Liver (tissue), 9 donors: ENCODE measurements around the gene TMEM266. TPM values are rescaled to one million over a fixed set of nuclear protein-coding genes. Genes with fewer than 3 reads are reported as not detected.

ENCODE experiments used
- DNase-seq: peaks from one replicate; pipeline ENCODE4 v3.0.0-alpha.2; 2017; ENCODE audit warnings: low spot score
- H3K27ac ChIP-seq, 2 donors: one replicate each; pipeline ENCODE4 v1.7.0; 2013; ENCODE audit warnings: inconsistent platforms in 2 of 2, low read length in 2 of 2, control low read depth in 1 of 2, low read depth in 1 of 2, mild to moderate bottlenecking in 1 of 2
- H3K27me3 ChIP-seq, 4 donors: one replicate each; pipeline versions ENCODE4 v1.6.1 to v1.7.0; 2013; ENCODE audit warnings: low read length in 3 of 4, inconsistent platforms in 1 of 4, mild to moderate bottlenecking in 1 of 4, moderate library complexity in 1 of 4; ENCODE audit not compliant: control insufficient read depth in 4 of 4, insufficient read depth in 4 of 4
- H3K36me3 ChIP-seq, 4 donors: one replicate each; pipeline versions ENCODE4 v1.6.1 to v1.7.0; 2013; ENCODE audit warnings: low read length in 3 of 4, mild to moderate bottlenecking in 3 of 4, low read depth in 1 of 4, moderate library complexity in 1 of 4; ENCODE audit not compliant: control insufficient read depth in 4 of 4, insufficient read depth in 3 of 4
- H3K4me1 ChIP-seq, 4 donors: one replicate each; pipeline versions ENCODE4 v1.6.1 to v1.7.0; 2013; ENCODE audit warnings: low read length in 3 of 4, mild to moderate bottlenecking in 3 of 4, moderate library complexity in 1 of 4; ENCODE audit not compliant: control insufficient read depth in 4 of 4, insufficient read depth in 4 of 4
- H3K4me3 ChIP-seq, 3 donors: one replicate each; pipeline versions ENCODE4 v1.6.1 to v1.7.0; 2013; ENCODE audit warnings: low read length in 3 of 3, control low read depth in 1 of 3, low read depth in 1 of 3, mild to moderate bottlenecking in 1 of 3
- H3K9ac ChIP-seq, 2 donors: one replicate each; pipeline ENCODE4 v1.7.0; 2013; ENCODE audit warnings: low read length in 2 of 2, mild to moderate bottlenecking in 2 of 2, moderate library complexity in 2 of 2, control low read depth in 1 of 2, low read depth in 1 of 2
- H3K9me3 ChIP-seq, 4 donors: one replicate each; pipeline versions ENCODE4 v1.6.1 to v1.7.0; 2013; ENCODE audit warnings: low read length in 3 of 4; ENCODE audit not compliant: control insufficient read depth in 4 of 4
- EGR1 ChIP-seq, 2 donors: IDR thresholded peaks; 2 replicates each; pipeline ENCODE4 v1.6.1; 2016 to 2018; ENCODE audit warnings: antibody characterized with exemption in 2 of 2, low read depth in 2 of 2
- FOXA1 ChIP-seq: IDR thresholded peaks from 2 replicates; pipeline ENCODE4 v1.6.1; 2016; ENCODE audit warnings: antibody characterized with exemption
- FOXA2 ChIP-seq: IDR thresholded peaks from 2 replicates; pipeline ENCODE4 v1.6.1; 2016; ENCODE audit warnings: antibody characterized with exemption
- GABPA ChIP-seq, 2 donors: IDR thresholded peaks in 1 of 2; conservative IDR thresholded peaks in 1 of 2; 2 replicates each; pipeline ENCODE4 v1.6.1; 2016; ENCODE audit warnings: antibody characterized with exemption in 2 of 2, mild to moderate bottlenecking in 1 of 2, moderate library complexity in 1 of 2
- HNF4G ChIP-seq: IDR thresholded peaks from 2 replicates; pipeline ENCODE4 v1.6.1; 2016; ENCODE audit warnings: antibody characterized with exemption
- RAD21 ChIP-seq, 2 donors: IDR thresholded peaks; 2 replicates each; pipeline ENCODE4 v1.6.1; 2016; ENCODE audit warnings: antibody characterized with exemption in 2 of 2, mild to moderate bottlenecking in 2 of 2
- RXRA ChIP-seq, 2 donors: IDR thresholded peaks; 2 replicates each; pipeline ENCODE4 v1.6.1; 2017 to 2018; ENCODE audit warnings: antibody characterized with exemption in 2 of 2, mild to moderate bottlenecking in 1 of 2
- SP1 ChIP-seq: IDR thresholded peaks from 2 replicates; pipeline ENCODE4 v1.6.1; 2018; ENCODE audit warnings: antibody characterized with exemption, mild to moderate bottlenecking
- YY1 ChIP-seq: IDR thresholded peaks from 2 replicates; pipeline ENCODE4 v1.6.1; 2016; ENCODE audit warnings: antibody characterized with exemption, mild to moderate bottlenecking
- WGBS: extraction: QIAGEN DNeasy Blood & Tissue Kit; methylation state at CpG from one replicate; pipeline ENCODE4 v1.1.7; 2013; 5-methylcytosine and 5-hydroxymethylcytosine counted together
- polyA plus RNA-seq, 2 donors: library from polyadenylated mRNA; stranded (reverse) in 1 of 2; unstranded in 1 of 2; fragments of 200-250 nt in 1 of 2; fragments of >200 nt in 1 of 2; fragmentation: Nextera tagmentation in 1 of 2; extraction: Ambion mirVana in 1 of 2; gene quantifications; one replicate each; pipeline versions ENCODE4 v1.2.1 to v1.2.3, GENCODE V29; 2013 to 2015
- total RNA-seq, 2 donors: library from RNA; depleted of rRNA; stranded (reverse); fragments of >200 nt; gene quantifications; one replicate each; pipeline ENCODE4 v1.2.3, GENCODE V29; 2014
- TF ChIP-seq, protein P1 (sequence below): fragments of 150-350 bp; IDR thresholded peaks from 2 replicates; pipeline ENCODE4 v1.5.1; 2017; ENCODE audit warnings: improper control_type of control experiment, low read depth, low read length; ENCODE audit not compliant: missing input control
- TF ChIP-seq, protein P2 (sequence below): IDR thresholded peaks from 2 replicates; pipeline ENCODE4 v1.6.1; 2016; ENCODE audit warnings: antibody characterized with exemption
- donor health status: healthy.
- donor health status: healthy.
- donor health status: healthy.
- donor health status: healthy.
- donor health status: healthy.

TMEM266 gene
- total and polyA plus RNA-seq, 4 donors: 0.25 to 1.3 TPM; not detected in 2

DNA sequence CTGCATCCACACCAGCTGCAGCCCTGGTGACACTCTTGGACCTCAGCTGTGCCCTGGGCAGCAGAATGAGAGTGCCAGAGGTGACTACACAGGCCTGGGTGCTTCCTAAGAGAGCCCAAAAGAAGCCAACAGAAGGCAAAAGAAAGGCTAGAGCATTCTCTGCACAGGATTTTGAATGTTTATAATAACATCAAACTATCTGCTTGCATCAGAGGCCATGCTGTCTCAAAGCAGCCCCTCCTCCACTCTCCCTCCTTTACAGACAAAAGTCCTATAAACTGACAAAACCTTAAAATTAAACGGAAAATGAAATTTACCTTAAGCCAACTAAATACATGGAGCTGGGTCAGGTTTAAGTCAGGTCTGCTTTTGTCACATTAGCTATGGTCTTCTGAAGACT lies 155.8 kb downstream of the TMEM266 start (continued):
- TF ChIP-seq, protein P1, sequence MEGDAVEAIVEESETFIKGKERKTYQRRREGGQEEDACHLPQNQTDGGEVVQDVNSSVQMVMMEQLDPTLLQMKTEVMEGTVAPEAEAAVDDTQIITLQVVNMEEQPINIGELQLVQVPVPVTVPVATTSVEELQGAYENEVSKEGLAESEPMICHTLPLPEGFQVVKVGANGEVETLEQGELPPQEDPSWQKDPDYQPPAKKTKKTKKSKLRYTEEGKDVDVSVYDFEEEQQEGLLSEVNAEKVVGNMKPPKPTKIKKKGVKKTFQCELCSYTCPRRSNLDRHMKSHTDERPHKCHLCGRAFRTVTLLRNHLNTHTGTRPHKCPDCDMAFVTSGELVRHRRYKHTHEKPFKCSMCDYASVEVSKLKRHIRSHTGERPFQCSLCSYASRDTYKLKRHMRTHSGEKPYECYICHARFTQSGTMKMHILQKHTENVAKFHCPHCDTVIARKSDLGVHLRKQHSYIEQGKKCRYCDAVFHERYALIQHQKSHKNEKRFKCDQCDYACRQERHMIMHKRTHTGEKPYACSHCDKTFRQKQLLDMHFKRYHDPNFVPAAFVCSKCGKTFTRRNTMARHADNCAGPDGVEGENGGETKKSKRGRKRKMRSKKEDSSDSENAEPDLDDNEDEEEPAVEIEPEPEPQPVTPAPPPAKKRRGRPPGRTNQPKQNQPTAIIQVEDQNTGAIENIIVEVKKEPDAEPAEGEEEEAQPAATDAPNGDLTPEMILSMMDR: no peak
- TF ChIP-seq YY1: no peak

DNA sequence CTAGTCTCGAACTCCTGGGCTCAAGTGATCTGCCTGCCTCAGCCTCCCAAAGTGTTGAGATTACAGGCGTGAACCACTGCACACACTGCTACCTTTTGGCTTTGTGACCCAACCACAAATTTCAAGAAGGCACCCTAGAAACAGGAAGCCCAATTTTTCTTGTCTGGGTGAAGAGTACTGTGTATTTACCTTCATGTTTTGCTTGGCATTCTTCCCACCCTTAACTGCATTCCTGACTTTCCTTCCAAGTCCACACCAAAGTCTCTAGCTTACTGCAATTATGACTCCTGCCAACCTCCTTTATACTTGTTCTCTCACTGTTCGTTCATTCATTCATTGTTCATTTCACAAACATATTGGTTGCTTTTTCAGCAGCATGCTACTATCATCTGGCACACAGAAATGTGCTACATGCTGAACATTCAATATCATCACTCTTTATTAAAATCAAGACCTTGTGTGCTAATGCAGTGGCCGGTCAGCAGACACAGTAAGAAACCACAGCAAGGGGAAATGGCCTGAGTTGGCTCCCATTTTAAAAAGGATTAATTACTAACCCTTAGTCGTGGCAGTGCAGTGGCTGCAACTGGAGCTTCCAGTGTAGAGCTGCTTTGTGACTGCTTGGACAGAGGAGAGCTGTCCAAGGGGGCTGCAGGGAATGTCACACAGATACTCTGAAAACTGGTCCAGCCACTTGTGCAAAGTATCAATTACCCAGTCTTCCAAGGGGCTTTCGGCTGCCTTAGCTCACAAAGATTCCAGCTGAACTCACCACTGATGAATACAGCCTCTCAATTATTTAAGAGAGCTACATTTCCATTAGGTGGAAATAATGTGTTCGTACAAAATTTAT lies 157.5 kb downstream of the TMEM266 start:
- H3K4me1 ChIP-seq: no peaks in the 10 kb centered on the region
- peaks cover 2 to 37% (median 32%) of the 10 kb centered on the region in 4 donors for H3K36me3 ChIP-seq
- no peak overlapping the region for H3K27ac ChIP-seq
- no peak overlapping the region for H3K4me3 ChIP-seq
- no peak for DNase-seq
- H3K9ac ChIP-seq: no peak overlapping the region
- no peaks in the 10 kb centered on the region for H3K27me3 ChIP-seq
- WGBS: 90% methylated on average over 7 of the region's 7 CpGs
- H3K9me3 ChIP-seq: no peaks in the 10 kb centered on the region
- no peak for TF ChIP-seq FOXA2
- TF ChIP-seq, protein P1: no peak
- TF ChIP-seq HNF4G: no peak
- TF ChIP-seq FOXA1: no peak
- TF ChIP-seq RAD21 (IDR thresholded peaks at IDR 0.05): no peak
- TF ChIP-seq GABPA (IDR thresholded peaks at IDR 0.05 in 1 of 2, conservative IDR thresholded peaks at IDR 0.05 in 1 of 2): no peak
- TF ChIP-seq YY1: no peak
- TF ChIP-seq, protein P2, sequence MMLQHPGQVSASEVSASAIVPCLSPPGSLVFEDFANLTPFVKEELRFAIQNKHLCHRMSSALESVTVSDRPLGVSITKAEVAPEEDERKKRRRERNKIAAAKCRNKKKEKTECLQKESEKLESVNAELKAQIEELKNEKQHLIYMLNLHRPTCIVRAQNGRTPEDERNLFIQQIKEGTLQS: no peak
- TF ChIP-seq EGR1 (IDR thresholded peaks at IDR 0.05; ENCODE audit: low read depth in 2 of 2): no peak
- TF ChIP-seq RXRA (IDR thresholded peaks at IDR 0.05): no peak

DNA sequence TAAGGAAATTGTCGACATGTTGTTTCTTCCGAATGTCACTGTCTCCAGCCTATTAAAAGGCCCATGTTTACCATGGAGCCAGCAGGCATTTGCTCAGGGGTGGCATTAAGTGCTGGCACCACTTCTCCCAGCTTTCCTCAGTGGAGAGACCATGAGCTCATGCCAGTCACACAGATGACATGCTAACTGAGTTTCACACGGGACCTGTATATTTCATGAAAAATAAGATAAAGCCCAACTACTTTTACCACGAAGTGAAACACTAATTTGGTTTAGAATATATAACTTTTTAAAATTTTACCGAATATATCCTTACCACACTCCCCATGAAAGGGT lies 158.1 kb downstream of the TMEM266 start:
- 96% methylated on average over 5 of the region's 5 CpGs for WGBS
- H3K27ac ChIP-seq: no peak overlapping the region
- H3K27me3 ChIP-seq: no peaks in the 10 kb centered on the region
- H3K4me3 ChIP-seq: no peak overlapping the region
- TF ChIP-seq SP1: no peak
- no peaks in the 10 kb centered on the region for H3K9me3 ChIP-seq
- DNase-seq: no peak
- H3K4me1 ChIP-seq: no peaks in the 10 kb centered on the region
- H3K9ac ChIP-seq: no peak overlapping the region
- peaks cover 2 to 36% (median 28%) of the 10 kb centered on the region in 4 donors for H3K36me3 ChIP-seq
